Epithelial cell of proximal tubule (primary cell): Measurements from ENCODE around the gene PRDM7. TPM values are rescaled to one million over a fixed set of nuclear protein-coding genes. Genes with fewer than 3 reads are reported as not detected.
"Not testable (repeated sequence)": the region's sequence is repeated elsewhere in the genome, so short reads cannot be mapped to it uniquely, and the experiment has no call there.

Source experiments
- DNase-seq: peaks from one replicate; pipeline ENCODE4 v3.0.0-alpha.2; 2011; ENCODE audit warnings: low read depth
- H3K4me3 ChIP-seq: 2 replicates; pipeline ENCODE4 v1.5.1; 2011; ENCODE audit warnings: low read depth, mild to moderate bottlenecking, low read length
- total RNA-seq: library from RNA; depleted of rRNA; stranded (reverse); fragments of >200 nt; gene quantifications from 2 replicates; pipeline ENCODE4 v1.2.3, GENCODE V29; 2015
- TF ChIP-seq, protein P1 (sequence below): conservative IDR thresholded peaks from 2 replicates; pipeline ENCODE4 v1.5.1; 2012; ENCODE audit warnings: low read depth, mild to moderate bottlenecking, low read length

The PRDM7 gene
- total RNA-seq, 1 donor from 2014 or later = not detected

- DNase-seq = no peak
- TF ChIP-seq, protein P1, sequence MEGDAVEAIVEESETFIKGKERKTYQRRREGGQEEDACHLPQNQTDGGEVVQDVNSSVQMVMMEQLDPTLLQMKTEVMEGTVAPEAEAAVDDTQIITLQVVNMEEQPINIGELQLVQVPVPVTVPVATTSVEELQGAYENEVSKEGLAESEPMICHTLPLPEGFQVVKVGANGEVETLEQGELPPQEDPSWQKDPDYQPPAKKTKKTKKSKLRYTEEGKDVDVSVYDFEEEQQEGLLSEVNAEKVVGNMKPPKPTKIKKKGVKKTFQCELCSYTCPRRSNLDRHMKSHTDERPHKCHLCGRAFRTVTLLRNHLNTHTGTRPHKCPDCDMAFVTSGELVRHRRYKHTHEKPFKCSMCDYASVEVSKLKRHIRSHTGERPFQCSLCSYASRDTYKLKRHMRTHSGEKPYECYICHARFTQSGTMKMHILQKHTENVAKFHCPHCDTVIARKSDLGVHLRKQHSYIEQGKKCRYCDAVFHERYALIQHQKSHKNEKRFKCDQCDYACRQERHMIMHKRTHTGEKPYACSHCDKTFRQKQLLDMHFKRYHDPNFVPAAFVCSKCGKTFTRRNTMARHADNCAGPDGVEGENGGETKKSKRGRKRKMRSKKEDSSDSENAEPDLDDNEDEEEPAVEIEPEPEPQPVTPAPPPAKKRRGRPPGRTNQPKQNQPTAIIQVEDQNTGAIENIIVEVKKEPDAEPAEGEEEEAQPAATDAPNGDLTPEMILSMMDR = no peak
- no peak overlapping the region for H3K4me3 ChIP-seq
These were observed 6.7 kb downstream of the PRDM7 start for GRCh38 chr16:90070440-90070839.

GRCh38 chr16:90061437-90061836 lies 15.7 kb downstream of the PRDM7 start:
- DNase-seq = no peak
- no peak overlapping the region for H3K4me3 ChIP-seq
- TF ChIP-seq, protein P1 = no peak

DNA sequence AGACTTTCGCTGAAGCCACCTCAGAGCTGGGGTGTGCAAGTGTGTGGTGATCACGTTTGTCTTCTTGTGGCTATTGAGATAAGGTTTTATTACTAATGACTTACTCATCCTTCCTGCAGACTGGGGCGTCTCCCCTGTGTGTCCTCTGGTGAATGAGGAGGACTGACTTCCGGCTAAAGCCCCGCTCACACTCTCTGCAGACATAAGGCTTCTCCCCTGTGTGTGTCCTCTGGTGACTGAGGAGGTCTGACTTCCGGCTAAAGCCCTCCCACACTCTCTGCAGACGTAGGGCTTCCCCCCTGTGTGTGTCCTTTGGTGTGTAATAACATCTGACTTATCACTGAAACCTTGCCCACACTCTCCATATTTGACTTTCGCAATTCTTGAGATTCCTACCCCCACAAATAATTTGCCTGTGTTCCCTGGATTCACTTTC lies 19.4 kb downstream of the PRDM7 start:
- no peak for DNase-seq
- no peak overlapping the region for H3K4me3 ChIP-seq
- TF ChIP-seq, protein P1 = no peak

GRCh38 chr16:90056521-90056920 lies 20.6 kb downstream of the PRDM7 start:
- not testable (repeated sequence) for DNase-seq, H3K4me3 ChIP-seq

DNA sequence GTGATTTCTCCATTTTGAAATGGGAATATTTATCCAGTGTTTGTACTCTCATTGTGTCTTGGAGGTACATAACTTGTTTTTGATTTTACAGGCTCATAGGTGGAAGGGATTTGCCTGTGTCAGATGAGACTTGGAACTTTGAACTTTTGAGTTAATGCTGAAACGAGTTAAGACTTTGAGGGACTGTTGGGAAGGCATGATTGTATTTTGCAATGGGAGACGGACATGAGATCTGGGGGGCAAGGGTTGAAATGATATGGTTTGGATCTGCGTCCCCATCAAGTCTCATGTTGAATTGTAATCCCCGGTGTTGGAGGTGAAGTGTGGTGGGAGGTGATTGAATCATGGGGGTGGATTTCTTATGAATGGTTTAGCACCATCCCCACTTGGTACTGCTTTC lies 21.8 kb downstream of the PRDM7 start:
- H3K4me3 ChIP-seq = no peak overlapping the region
- TF ChIP-seq, protein P1 = no peak
- DNase-seq = no peak

- DNase-seq = no peak
- H3K4me3 ChIP-seq = no peak overlapping the region
- TF ChIP-seq, protein P1 = no peak
These were observed 22.6 kb downstream of the PRDM7 start for GRCh38 chr16:90054554-90054953.

DNA sequence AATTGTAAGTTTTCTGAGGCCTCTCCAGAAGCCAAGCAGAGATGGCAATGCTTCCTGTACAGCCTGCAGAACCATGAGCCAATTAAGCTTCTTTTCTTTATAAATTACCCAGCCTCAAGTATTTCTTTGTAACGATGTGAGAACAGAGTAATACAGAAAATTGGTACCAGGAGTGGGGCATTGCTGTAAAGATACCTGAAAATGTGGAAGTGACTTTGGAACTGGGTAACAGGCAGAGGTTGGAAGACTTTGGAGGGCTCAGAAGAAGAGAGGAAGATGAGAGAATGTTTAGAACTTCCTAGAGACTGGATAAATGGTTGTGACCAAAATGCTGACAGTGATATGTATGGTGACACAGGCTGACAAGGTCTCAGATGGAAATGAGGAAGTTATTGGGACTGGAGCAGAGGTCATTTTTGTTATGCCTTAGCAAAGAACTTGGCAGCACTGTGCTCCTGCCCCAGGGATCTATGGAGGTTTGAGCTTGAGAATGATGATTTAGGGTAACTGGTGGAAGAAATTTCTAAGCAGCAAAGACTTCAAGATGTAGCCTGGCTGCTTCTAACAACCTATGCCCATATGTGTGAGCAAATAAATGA lies 23.1 kb downstream of the PRDM7 start:
- TF ChIP-seq, protein P1 = no peak
- H3K4me3 ChIP-seq = no peak overlapping the region
- no peak for DNase-seq
